K562 (cell line): Measurements from ENCODE around the gene TRAF3. TPM values are rescaled to one million over a fixed set of nuclear protein-coding genes. Genes with fewer than 3 reads are reported as not detected.
A peak's percentile ranks its signal among the peaks of the same experiment; 100 is the strongest.

Experiments used
- ATAC-seq: fragments of 200-7000 bp; cut with Tn5 transposase; 3 replicates; pipeline ENCODE4 v1.9.1; 2020; ENCODE audit warnings: moderate library complexity
- BruUV-seq: library from RNA; stranded (reverse); fragments of 400-500 nt; replicated peaks from 2 replicates; lab custom pipeline; 2021; lab: Mats Ljungman, UMichigan
- CTCF ChIA-PET: fragments of 300-600 bp; formaldehyde crosslinking; extraction: SDS; loops from one replicate; lab custom pipeline; 2021; ENCODE audit warnings: low intra/inter-chr PET ratio; lab: Yijun Ruan, JAX
- POLR2A ChIA-PET: fragments of 300-600, 350-650 bp; sonication (Branson Sonifier 250); formaldehyde crosslinking; extraction: SDS; loops from one replicate; lab custom pipeline; 2021; ENCODE audit warnings: antibody characterized with exemption, inconsistent platforms; lab: Yijun Ruan, JAX
- DNase-seq, 4 experiments: peaks; one replicate each; pipeline versions ENCODE4 v3.0.0 to v3.0.0-alpha.2; 2011 to 2018; ENCODE audit warnings: low spot score in 3 of 4, mixed read lengths in 3 of 4; ENCODE audit errors: extremely low read depth in 1 of 4
- FAIRE-seq: peaks from 2 replicates; lab custom pipeline; 2011; peaks lifted over from hg19 to GRCh38; lab: Jason Lieb, UNC
- H2AFZ ChIP-seq: 2 replicates; pipeline ENCODE4 v1.6.0; 2011; ENCODE audit warnings: low read depth, low read length, control low read depth, inconsistent platforms
- H3K27ac ChIP-seq: fragments of 200-600 bp; 3 replicates; pipeline ENCODE4 v1.8.0; 2011; ENCODE audit warnings: low read depth, mild to moderate bottlenecking, control low read depth, inconsistent platforms, low read length, moderate library complexity, mixed read lengths; ENCODE audit errors: extremely low read depth
- H3K27me3 ChIP-seq, 2 experiments: fragments of 300-600 bp in 1 of 2; 2 replicates in 1 of 2; 3 replicates in 1 of 2; pipeline versions ENCODE4 v1.6.0 to v1.8.0; 2011; ENCODE audit warnings: inconsistent platforms in 2 of 2, low read length in 2 of 2, mild to moderate bottlenecking in 1 of 2, mixed read lengths in 1 of 2, moderate library complexity in 1 of 2; ENCODE audit not compliant: control insufficient read depth in 2 of 2, insufficient read depth in 2 of 2
- H3K36me3 ChIP-seq: fragments of 300-600 bp; 3 replicates; pipeline ENCODE4 v1.8.0; 2011; ENCODE audit warnings: mild to moderate bottlenecking, low read length, inconsistent platforms; ENCODE audit not compliant: control insufficient read depth, insufficient read depth
- H3K4me1 ChIP-seq, 2 experiments: fragments of 200-600 bp in 1 of 2; replicated peaks in 1 of 2; 2 replicates in 1 of 2; 3 replicates in 1 of 2; pipeline versions ENCODE4 v1.5.1 to v1.8.0; 2011; ENCODE audit warnings: inconsistent platforms in 2 of 2, low read length in 2 of 2, mild to moderate bottlenecking in 1 of 2, mixed read lengths in 1 of 2, moderate library complexity in 1 of 2; ENCODE audit not compliant: control insufficient read depth in 2 of 2, insufficient read depth in 2 of 2
- H3K4me2 ChIP-seq: 2 replicates; pipeline ENCODE4 v1.6.1; 2011; ENCODE audit warnings: low read length, control low read depth, inconsistent platforms, mixed read lengths; ENCODE audit not compliant: insufficient read depth
- H3K4me3 ChIP-seq: fragments of 200-600 bp; sonication (generic), shearing (Covaris generic); 2 replicates; pipeline ENCODE4 v1.5.1; 2016; ENCODE audit warnings: control low read depth, inconsistent platforms
- H3K79me2 ChIP-seq: fragments of 200-600 bp; 3 replicates; pipeline ENCODE4 v1.8.0; 2011; ENCODE audit warnings: low read length, inconsistent platforms; ENCODE audit not compliant: control insufficient read depth, insufficient read depth
- H3K9ac ChIP-seq, 2 experiments: 2 replicates each; pipeline versions ENCODE4 v1.6.0 to v1.6.1; 2011; ENCODE audit warnings: low read depth in 2 of 2, low read length in 2 of 2, control low read depth in 1 of 2, inconsistent platforms in 1 of 2, mild to moderate bottlenecking in 1 of 2, mixed read lengths in 1 of 2; ENCODE audit not compliant: insufficient read depth in 1 of 2
- H3K9me1 ChIP-seq: one replicate; pipeline ENCODE4 v1.6.0; 2011; ENCODE audit warnings: inconsistent platforms, mild to moderate bottlenecking, low read length, moderate library complexity; ENCODE audit not compliant: control insufficient read depth, insufficient read depth
- H3K9me3 ChIP-seq: replicated peaks from 2 replicates; pipeline ENCODE4 v1.5.1; 2011; ENCODE audit warnings: low read depth, low read length, inconsistent platforms; ENCODE audit not compliant: control insufficient read depth, insufficient read depth
- H4K20me1 ChIP-seq: replicated peaks from 2 replicates; pipeline ENCODE4 v1.6.1; 2011; ENCODE audit warnings: low read length, inconsistent platforms, mixed read lengths; ENCODE audit not compliant: control insufficient read depth, insufficient read depth
- ATF3 ChIP-seq, 2 experiments: fragments of 450-650 bp in 1 of 2; sonication (generic) in 1 of 2; formaldehyde crosslinking in 1 of 2; IDR thresholded peaks in 1 of 2; conservative IDR thresholded peaks in 1 of 2; 2 replicates each; pipeline versions ENCODE4 v1.6.1 to v1.8.1; 2016 to 2023; ENCODE audit warnings: mild to moderate bottlenecking in 2 of 2, moderate library complexity in 2 of 2, inconsistent platforms in 1 of 2, missing genetic modification reagents in 1 of 2
- DLX4 ChIP-seq: fragments of 250-450 bp; sonication (Bioruptor Pico); IDR thresholded peaks from 2 replicates; pipeline ENCODE4 v1.6.1; 2021; ENCODE audit warnings: mild to moderate bottlenecking
- E2F6 ChIP-seq, 2 experiments: IDR thresholded peaks; 2 replicates each; pipeline ENCODE4 v1.6.1; 2011; ENCODE audit warnings: borderline replicate concordance in 1 of 2, control low read depth in 1 of 2, low read depth in 1 of 2, low read length in 1 of 2, mild to moderate bottlenecking in 1 of 2, mixed read lengths in 1 of 2, moderate library complexity in 1 of 2; ENCODE audit not compliant: insufficient read depth in 1 of 2, insufficient read length in 1 of 2, poor library complexity in 1 of 2, severe bottlenecking in 1 of 2; ENCODE audit errors: extremely low read depth in 1 of 2
- FOXA1 ChIP-seq: fragments of 450-650 bp; IDR thresholded peaks from 2 replicates; pipeline ENCODE4 v1.6.1; 2016; ENCODE audit warnings: mild to moderate bottlenecking, borderline replicate concordance
- ILK ChIP-seq: fragments of 450-650 bp; IDR thresholded peaks from 2 replicates; pipeline ENCODE4 v1.6.1; 2016; ENCODE audit warnings: missing genetic modification characterization, low read depth, mild to moderate bottlenecking, missing compliant biosample characterization, moderate library complexity, borderline replicate concordance
- KAT7 ChIP-seq: sonication (generic); formaldehyde crosslinking; IDR thresholded peaks from 2 replicates; pipeline ENCODE4 v1.8.0; 2022; ENCODE audit warnings: missing genetic modification reagents, mild to moderate bottlenecking, borderline replicate concordance
- KDM2B ChIP-seq: fragments of 250-450 bp; sonication (Bioruptor Pico); IDR thresholded peaks from 2 replicates; pipeline ENCODE4 v1.8.0; 2021; ENCODE audit warnings: mild to moderate bottlenecking, moderate library complexity
- POLR2G ChIP-seq: fragments of 200-400 bp; formaldehyde crosslinking; IDR thresholded peaks from 2 replicates; pipeline ENCODE4 v1.6.1; 2017; ENCODE audit warnings: low read depth, mild to moderate bottlenecking, antibody characterized with exemption, low read length, moderate library complexity
- PRPF4 ChIP-seq: fragments of 200-400 bp; formaldehyde crosslinking; IDR thresholded peaks from one replicate; pipeline ENCODE4 v1.6.1; 2017; ENCODE audit warnings: low read length, low read depth, mild to moderate bottlenecking; ENCODE audit not compliant: insufficient read depth, poor library complexity, severe bottlenecking
- SIN3A ChIP-seq, 2 experiments: fragments of 150-350 bp in 1 of 2; IDR thresholded peaks; 2 replicates each; pipeline ENCODE4 v1.6.1; 2011 to 2016; ENCODE audit warnings: borderline replicate concordance in 2 of 2, low read depth in 2 of 2, low read length in 2 of 2, mild to moderate bottlenecking in 2 of 2, moderate library complexity in 2 of 2; ENCODE audit not compliant: control insufficient read depth in 1 of 2
- STAG1 ChIP-seq: sonication (generic); formaldehyde crosslinking; IDR thresholded peaks from 2 replicates; pipeline ENCODE4 v1.5.0; 2020; ENCODE audit warnings: missing genetic modification reagents, borderline replicate concordance
- ZBTB17 ChIP-seq: fragments of 450-650 bp; formaldehyde crosslinking; IDR thresholded peaks from 2 replicates; pipeline ENCODE4 v1.4.0; 2020; ENCODE audit warnings: mild to moderate bottlenecking
- ZNF175 ChIP-seq: fragments of 200-800 bp; sonication (Bioruptor generic); IDR thresholded peaks from 2 replicates; pipeline ENCODE4 v1.6.1; 2016; ENCODE audit warnings: low read depth, mild to moderate bottlenecking, missing genetic modification characterization, missing compliant biosample characterization
- ZNF518B ChIP-seq: fragments of 250-450 bp; sonication (Bioruptor Pico); IDR thresholded peaks from 2 replicates; pipeline ENCODE4 v1.5.0; 2021; ENCODE audit warnings: mild to moderate bottlenecking, moderate library complexity
- WGBS: fragments of 100-300 bp; shearing (Covaris generic); methylation state at CpG from one replicate; pipeline ENCODE4 v1.1.6; 2016; ENCODE audit warnings: low coverage, mixed read lengths; ENCODE audit not compliant: insufficient coverage; ENCODE audit errors: missing lambda C conversion rate; 5-methylcytosine and 5-hydroxymethylcytosine counted together
- in situ Hi-C: fragments of 300-500 bp; cut with MboI; formaldehyde crosslinking; loops from 4 replicates; pipeline ENCODE4 v1.15.0; 2018; ENCODE audit warnings: inconsistent platforms, mixed read lengths
- intact Hi-C: fragments of 100-400 bp; cut with micrococcal nuclease; formaldehyde crosslinking; loops from 2 replicates; pipeline ENCODE4 v1.14.2; 2022
- polyA plus RNA-seq, 8 experiments: library from polyadenylated mRNA; depleted of rRNA in 4 of 8; stranded (reverse) in 5 of 8; unstranded in 3 of 8; fragments of >200 nt; fragmentation: Nextera tagmentation in 2 of 8; fragmentation: Illumina TruSeq in 1 of 8; extraction: Ambion mirVana in 2 of 8; extraction: Trizol in 1 of 8; gene quantifications; 2 replicates each; pipeline versions ENCODE4 v1.2.1 to v1.2.3, GENCODE V29; 2011 to 2014; ENCODE audit warnings: inconsistent platforms in 1 of 8, missing spikeins in 1 of 8
- total RNA-seq, 7 experiments: library from RNA; depleted of rRNA in 6 of 7; stranded (reverse); fragments of >200 nt in 6 of 7; fragmentation: Illumina TruSeq in 2 of 7; extraction: Trizol in 2 of 7; gene quantifications; 2 replicates each; pipeline versions ENCODE4 v1.2.1 to v1.2.3, GENCODE V29; 2011 to 2021; ENCODE audit warnings: low replicate concordance in 1 of 7

Gene TRAF3
- total and polyA plus RNA-seq, 9 of the 15 experiments (the other 6 are each of a cell fraction or from before 2014, with no cell fraction given): 0.52 to 21.3 (median 9.9) TPM

GRCh38 chr14:102757646-102758045 lies 19.6 kb upstream of the TRAF3 start:
- Histone ChIP-seq H3K4me2 (no peak overlapping the region), H3K36me3 (no peaks in the 10 kb centered on the region), H3K4me1 (peaks cover 0 to 15% of the 10 kb centered on the region in 2 experiments; a peak in 2 of 5 replicates), H3K9ac (0 out of 4 replicates have a peak overlapping the region, but pooled peaks of 1 of the 2 experiments have one; percentile 13), H3K9me3 (no peaks in the 10 kb centered on the region), H3K27ac (no peak overlapping the region), H3K79me2 (no peaks in the 10 kb centered on the region), H3K4me3 (no peak overlapping the region), H3K9me1 (no peaks in the 10 kb centered on the region), H3K27me3 (no peaks in the 10 kb centered on the region; a peak in 1 of 5 replicates), H4K20me1 (no peaks in the 10 kb centered on the region), H2AFZ (no peak overlapping the region)
- in situ Hi-C loops: no loop called here
- intact Hi-C loops: no loop called here
- WGBS: 57% methylated on average over 5 of the region's 11 CpGs
- no peak for FAIRE-seq
- CTCF ChIA-PET: no interaction called here
- no TSS peak for BruUV-seq
- DNase-seq: no peak
- ATAC-seq: no peak
- POLR2A ChIA-PET: interaction anchor here (0.7 kb wide), 2 partner anchors 10 to 117 kb away, joined by 3 read pairs; no protein-coding TSS in a partner anchor
- TF ChIP-seq KAT7 (CRISPR knock-in tag) (no peak), FOXA1 (no peak), ZNF518B (CRISPR knock-in tag) (no peak), ATF3 (IDR thresholded peaks at IDR 0.05) (no peak), ATF3 (CRISPR knock-in tag; conservative IDR thresholded peaks at IDR 0.05) (no peak), POLR2G (peak; percentile 75), SIN3A (IDR thresholded peaks at IDR 0.05; ENCODE audit: borderline replicate concordance in 2 of 2, control insufficient read depth in 1 of 2, low read depth in 2 of 2, low read length in 2 of 2) (no peak), KDM2B (CRISPR knock-in tag) (no peak), PRPF4 (no peak), STAG1 (CRISPR knock-in tag) (no peak), ILK (no peak), E2F6 (IDR thresholded peaks at IDR 0.05; ENCODE audit: borderline replicate concordance in 1 of 2, extremely low read depth in 1 of 2, insufficient read depth in 1 of 2, insufficient read length in 1 of 2, low read depth in 1 of 2, low read length in 1 of 2, poor library complexity in 1 of 2, severe bottlenecking in 1 of 2) (peak in 1 of 2 experiments; percentile 5), DLX4 (CRISPR knock-in tag) (no peak), ZBTB17 (CRISPR knock-in tag) (no peak), ZNF175 (no peak)
